ENCODE data around the gene ZNF566. TPM values are rescaled to one million over a fixed set of nuclear protein-coding genes. Genes with fewer than 3 reads are reported as not detected.
"Not testable (repeated sequence)": the region's sequence is repeated elsewhere in the genome, so short reads cannot be mapped to it uniquely, and the experiment has no call there.

The ZNF566 gene
- total RNA-seq = 6.9 and 8.3 TPM in 2 replicates

- intact Hi-C loops (cut with micrococcal nuclease) = loop anchor here (1.0 to 2.0 kb wide), 12 partner anchors 39 to 721 kb away; partner anchors contain the start of genes ZFP14, ZFP82, ZNF260 and ZNF345
Observed at GRCh38 chr19:36489118-36489919, at the start of gene ZNF566. ZNF566 (minus strand) TSS chr19:36489561; CDS start chr19:36476557, 13,004 bp downstream.

- intact Hi-C loops (cut with micrococcal nuclease) = loop anchor here (1.0 to 5.0 kb wide), 13 partner anchors 40 to 842 kb away; partner anchors contain the start of genes ZFP14, ZNF345, ZNF383 and ZNF461
Observed at GRCh38 chr19:36528921-36529518, 39.7 kb upstream of the ZNF566 start.

- intact Hi-C loops (cut with micrococcal nuclease) = loop anchor here (1.0 to 5.0 kb wide), 13 partner anchors 39 to 842 kb away; partner anchors contain the start of genes ZFP14, ZNF345, ZNF383 and ZNF461
Observed at GRCh38 chr19:36528194-36528920, 39.0 kb upstream of the ZNF566 start, which contains the start of gene ZNF260. ZNF260 (minus strand) TSS chr19:36528271; CDS start chr19:36515238, 13,033 bp downstream.

- intact Hi-C loops (cut with micrococcal nuclease) = loop anchor here (1.0 to 5.0 kb wide), 13 partner anchors 39 to 843 kb away; partner anchors contain the start of genes ZFP14, ZNF345, ZNF383 and ZNF461
Observed at GRCh38 chr19:36527873-36528193, 38.5 kb upstream of the ZNF566 start.

GRCh38 chr19:36527341-36527740, 38.0 kb upstream of the ZNF566 start:
- intact Hi-C loops (cut with micrococcal nuclease) = loop anchor here (5.0 kb wide), 1 partner anchor 690 kb away; the partner anchor contains the start of gene ZNF383

GRCh38 chr19:36526581-36526980, 37.2 kb upstream of the ZNF566 start:
- intact Hi-C loops (cut with micrococcal nuclease) = loop anchor here (5.0 kb wide), 1 partner anchor 691 kb away; the partner anchor contains the start of gene ZNF383

- intact Hi-C loops (cut with micrococcal nuclease) = loop anchor here (5.0 kb wide), 1 partner anchor 693 kb away; the partner anchor contains the start of gene ZNF383
Observed at GRCh38 chr19:36524617-36525016, 35.3 kb upstream of the ZNF566 start.

GRCh38 chr19:36514012-36514612, 24.8 kb upstream of the ZNF566 start:
- intact Hi-C loops (cut with micrococcal nuclease) = no loop called here

- intact Hi-C loops (cut with micrococcal nuclease) = no loop called here
Observed at GRCh38 chr19:36508325-36508724, 19.0 kb upstream of the ZNF566 start.

GRCh38 chr19:36501973-36502372, 12.6 kb upstream of the ZNF566 start:
- intact Hi-C loops (cut with micrococcal nuclease) = no loop called here

GRCh38 chr19:36497001-36497400, 7.6 kb upstream of the ZNF566 start:
- intact Hi-C loops (cut with micrococcal nuclease) = no loop called here

- intact Hi-C loops (cut with micrococcal nuclease) = not testable (repeated sequence)
Observed at GRCh38 chr19:36492689-36493453, 3.5 kb upstream of the ZNF566 start.

GRCh38 chr19:36490846-36491245, 1.5 kb upstream of the ZNF566 start:
- intact Hi-C loops (cut with micrococcal nuclease) = not testable (repeated sequence)

- intact Hi-C loops (cut with micrococcal nuclease) = loop anchor here (1.0 to 2.0 kb wide), 12 partner anchors 38 to 721 kb away; partner anchors contain the start of genes ZFP14, ZFP82, ZNF260 and ZNF345
Observed at GRCh38 chr19:36489920-36490415, 607 bp upstream of the ZNF566 start.

GRCh38 chr19:36488846-36489117, 579 bp downstream of the ZNF566 start:
- intact Hi-C loops (cut with micrococcal nuclease) = loop anchor here (1.0 to 2.0 kb wide), 12 partner anchors 40 to 722 kb away; partner anchors contain the start of genes ZFP14, ZFP82, ZNF260 and ZNF345

GRCh38 chr19:36488118-36488845, 1.1 kb downstream of the ZNF566 start:
- intact Hi-C loops (cut with micrococcal nuclease) = loop anchor here (2.0 kb wide), 2 partner anchors 359 to 723 kb away; partner anchors contain the start of gene ZNF585B

- intact Hi-C loops (cut with micrococcal nuclease) = no loop called here
Observed at GRCh38 chr19:36483653-36484052, 5.7 kb downstream of the ZNF566 start.

- intact Hi-C loops (cut with micrococcal nuclease) = no loop called here
Observed at GRCh38 chr19:36482876-36483275, 6.5 kb downstream of the ZNF566 start.

GRCh38 chr19:36460046-36460445, 29.3 kb downstream of the ZNF566 start:
- intact Hi-C loops (cut with micrococcal nuclease) = no loop called here

Data from T-helper 2 cell treated with Interferon-gamma antibody and Interleukin-4, amounts not matched to agents 100 ng/mL and 5 ng/mL, for 36 hours (primary cell).